DND-41 (cell line): Measurements from ENCODE around the gene MESD.
"Not testable (repeated sequence)": the region's sequence is repeated elsewhere in the genome, so short reads cannot be mapped to it uniquely, and the experiment has no call there.

Experiments
- ATAC-seq: fragments of 200-7000 bp; cut with Tn5 transposase; 3 replicates; pipeline ENCODE4 v1.9.1; 2021; ENCODE audit warnings: low read depth; ENCODE audit not compliant: insufficient read depth
- DNase-seq: peaks from one replicate; pipeline ENCODE4 v3.0.0-alpha.2; 2020
- H2AFZ ChIP-seq: 2 replicates; pipeline ENCODE4 v1.6.0; 2012; ENCODE audit warnings: low read depth, low read length
- H3K27ac ChIP-seq: 2 replicates; pipeline ENCODE4 v1.5.1; 2012; ENCODE audit warnings: low read length, inconsistent platforms
- H3K27me3 ChIP-seq: fragments of 200-600 bp; sonication (generic); 2 replicates; pipeline ENCODE4 v1.6.0; 2012; ENCODE audit warnings: low read length, mild to moderate bottlenecking, inconsistent platforms; ENCODE audit not compliant: insufficient read depth, poor library complexity
- H3K36me3 ChIP-seq: 2 replicates; pipeline ENCODE4 v1.5.1; 2012; ENCODE audit warnings: low read length, inconsistent platforms; ENCODE audit not compliant: insufficient read depth
- H3K4me1 ChIP-seq: 2 replicates; pipeline ENCODE4 v1.5.1; 2012; ENCODE audit warnings: mild to moderate bottlenecking, low read length; ENCODE audit not compliant: insufficient read depth
- H3K4me2 ChIP-seq: 2 replicates; pipeline ENCODE4 v1.6.0; 2012; ENCODE audit warnings: mild to moderate bottlenecking, moderate library complexity, low read length, inconsistent platforms; ENCODE audit not compliant: insufficient read depth
- H3K4me3 ChIP-seq, 2 experiments: fragments of 200-600 bp in 1 of 2; shearing (Covaris generic) in 1 of 2; 2 replicates each; pipeline ENCODE4 v1.5.1; 2012 to 2016; ENCODE audit warnings: inconsistent platforms in 2 of 2, low read length in 2 of 2, mild to moderate bottlenecking in 2 of 2, low read depth in 1 of 2, moderate library complexity in 1 of 2
- H3K79me2 ChIP-seq: 2 replicates; pipeline ENCODE4 v1.6.0; 2012; ENCODE audit warnings: low read length, inconsistent platforms; ENCODE audit not compliant: insufficient read depth
- H3K9ac ChIP-seq: 2 replicates; pipeline ENCODE4 v1.6.0; 2012; ENCODE audit warnings: low read depth, mild to moderate bottlenecking, inconsistent platforms, low read length, moderate library complexity
- H3K9me3 ChIP-seq: 2 replicates; pipeline ENCODE4 v1.5.1; 2012; ENCODE audit warnings: low read length, moderate library complexity, mild to moderate bottlenecking, inconsistent platforms; ENCODE audit not compliant: insufficient read depth, severe bottlenecking
- H4K20me1 ChIP-seq: 2 replicates; pipeline ENCODE4 v1.6.0; 2012; ENCODE audit warnings: low read length; ENCODE audit not compliant: insufficient read depth
- EZH2 ChIP-seq: IDR thresholded peaks from 3 replicates; pipeline ENCODE4 v1.6.1; 2012; ENCODE audit warnings: borderline replicate concordance, low read depth, mild to moderate bottlenecking, moderate library complexity, low read length, inconsistent platforms; ENCODE audit not compliant: severe bottlenecking
- TF ChIP-seq, protein P1 (sequence below): IDR thresholded peaks from 2 replicates; pipeline ENCODE4 v1.5.1; 2012; ENCODE audit warnings: borderline replicate concordance, low read length, moderate library complexity, mild to moderate bottlenecking; ENCODE audit not compliant: poor library complexity, severe bottlenecking; ENCODE audit errors: extremely low read depth

The MESD gene

DNA sequence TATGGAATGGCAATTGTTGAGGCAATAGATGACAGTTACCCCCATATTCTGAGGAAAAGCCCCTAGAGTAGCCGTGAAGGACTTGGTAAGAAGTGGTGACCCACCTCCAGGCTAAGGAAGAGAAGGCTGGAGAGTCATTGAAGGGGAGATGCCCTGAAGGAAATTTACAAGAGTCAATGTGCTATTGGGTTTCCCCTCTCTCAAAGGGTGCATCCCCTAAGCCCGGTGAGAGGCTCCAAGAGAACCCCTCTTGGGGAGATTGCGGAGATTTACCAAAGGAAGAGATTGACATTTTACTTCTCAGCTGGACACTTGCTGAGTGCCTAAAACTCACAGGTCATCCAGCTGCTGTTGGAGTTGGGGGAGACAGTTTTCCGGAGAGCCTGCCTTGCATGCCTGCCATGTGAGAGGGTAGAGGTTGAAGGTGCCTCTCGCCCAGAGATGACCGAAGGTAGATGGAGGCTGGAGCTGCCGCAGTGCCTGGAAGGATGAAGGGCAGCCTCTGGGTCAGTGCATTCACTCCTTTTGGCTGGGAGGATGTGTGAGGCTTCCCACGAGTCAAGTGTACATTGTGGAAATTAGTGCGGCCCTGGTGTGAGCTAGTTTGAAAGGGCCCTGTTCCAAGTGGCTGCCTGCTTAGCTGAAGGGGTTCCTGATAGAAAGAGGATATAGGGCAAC lies 30.7 kb downstream of the MESD start:
- Histone ChIP-seq H3K36me3 (peaks cover 5% of the 10 kb centered on the region; the same call in 1 of the 2 replicates), H3K4me1 (no peaks in the 10 kb centered on the region), H4K20me1 (no peaks in the 10 kb centered on the region), H3K27ac (no peak overlapping the region), H3K79me2 (no peaks in the 10 kb centered on the region), H3K9ac (no peak overlapping the region), H2AFZ (no peak overlapping the region), H3K27me3 (no peaks in the 10 kb centered on the region), H3K4me2 (no peak overlapping the region), H3K9me3 (no peaks in the 10 kb centered on the region), H3K4me3 (no peak overlapping the region)
- TF ChIP-seq, protein P1, sequence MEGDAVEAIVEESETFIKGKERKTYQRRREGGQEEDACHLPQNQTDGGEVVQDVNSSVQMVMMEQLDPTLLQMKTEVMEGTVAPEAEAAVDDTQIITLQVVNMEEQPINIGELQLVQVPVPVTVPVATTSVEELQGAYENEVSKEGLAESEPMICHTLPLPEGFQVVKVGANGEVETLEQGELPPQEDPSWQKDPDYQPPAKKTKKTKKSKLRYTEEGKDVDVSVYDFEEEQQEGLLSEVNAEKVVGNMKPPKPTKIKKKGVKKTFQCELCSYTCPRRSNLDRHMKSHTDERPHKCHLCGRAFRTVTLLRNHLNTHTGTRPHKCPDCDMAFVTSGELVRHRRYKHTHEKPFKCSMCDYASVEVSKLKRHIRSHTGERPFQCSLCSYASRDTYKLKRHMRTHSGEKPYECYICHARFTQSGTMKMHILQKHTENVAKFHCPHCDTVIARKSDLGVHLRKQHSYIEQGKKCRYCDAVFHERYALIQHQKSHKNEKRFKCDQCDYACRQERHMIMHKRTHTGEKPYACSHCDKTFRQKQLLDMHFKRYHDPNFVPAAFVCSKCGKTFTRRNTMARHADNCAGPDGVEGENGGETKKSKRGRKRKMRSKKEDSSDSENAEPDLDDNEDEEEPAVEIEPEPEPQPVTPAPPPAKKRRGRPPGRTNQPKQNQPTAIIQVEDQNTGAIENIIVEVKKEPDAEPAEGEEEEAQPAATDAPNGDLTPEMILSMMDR = no peak
- TF ChIP-seq EZH2 = no peak
- DNase-seq = no peak
- no peak for ATAC-seq

DNA sequence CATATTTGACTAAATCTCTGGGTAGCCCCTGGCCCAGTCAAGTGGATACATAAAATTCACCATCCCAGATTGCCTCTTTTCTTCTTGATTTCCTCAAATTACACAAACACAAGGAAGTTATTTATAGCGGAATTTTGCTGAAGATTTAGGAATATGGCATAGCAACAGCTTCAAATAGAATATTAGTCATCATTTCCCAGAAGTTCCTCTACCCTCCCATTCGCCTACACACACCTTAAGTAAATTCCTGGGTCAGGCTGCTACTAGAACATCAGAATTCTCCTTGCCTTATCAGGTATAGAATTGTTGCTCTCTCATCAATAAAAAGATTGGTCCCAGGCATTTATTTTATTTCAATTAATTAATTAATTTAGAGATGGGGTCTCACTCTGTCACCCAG lies 31.6 kb downstream of the MESD start:
- Histone ChIP-seq H2AFZ (no peak overlapping the region), H4K20me1 (no peaks in the 10 kb centered on the region), H3K4me3 (no peak overlapping the region), H3K9ac (no peak overlapping the region), H3K9me3 (no peaks in the 10 kb centered on the region), H3K27ac (no peak overlapping the region), H3K36me3 (peaks cover 5% of the 10 kb centered on the region; the same call in 1 of the 2 replicates), H3K4me1 (no peaks in the 10 kb centered on the region), H3K27me3 (no peaks in the 10 kb centered on the region), H3K4me2 (no peak overlapping the region), H3K79me2 (no peaks in the 10 kb centered on the region)
- ATAC-seq (no peak), DNase-seq (no peak)
- TF ChIP-seq, protein P1 = no peak
- no peak for TF ChIP-seq EZH2

GRCh38 chr15:80957556-80957955 lies 32.1 kb downstream of the MESD start:
- Histone ChIP-seq H3K4me3 (no peak overlapping the region), H3K4me1 (no peaks in the 10 kb centered on the region), H3K36me3 (peaks cover 5% of the 10 kb centered on the region; the same call in 1 of the 2 replicates), H3K27me3 (no peaks in the 10 kb centered on the region), H3K79me2 (no peaks in the 10 kb centered on the region), H2AFZ (no peak overlapping the region), H3K9me3 (no peaks in the 10 kb centered on the region), H3K4me2 (no peak overlapping the region), H4K20me1 (no peaks in the 10 kb centered on the region), H3K27ac (no peak overlapping the region), H3K9ac (no peak overlapping the region)
- DNase-seq (no peak), ATAC-seq (no peak)
- TF ChIP-seq EZH2 = no peak
- TF ChIP-seq, protein P1 = no peak

DNA sequence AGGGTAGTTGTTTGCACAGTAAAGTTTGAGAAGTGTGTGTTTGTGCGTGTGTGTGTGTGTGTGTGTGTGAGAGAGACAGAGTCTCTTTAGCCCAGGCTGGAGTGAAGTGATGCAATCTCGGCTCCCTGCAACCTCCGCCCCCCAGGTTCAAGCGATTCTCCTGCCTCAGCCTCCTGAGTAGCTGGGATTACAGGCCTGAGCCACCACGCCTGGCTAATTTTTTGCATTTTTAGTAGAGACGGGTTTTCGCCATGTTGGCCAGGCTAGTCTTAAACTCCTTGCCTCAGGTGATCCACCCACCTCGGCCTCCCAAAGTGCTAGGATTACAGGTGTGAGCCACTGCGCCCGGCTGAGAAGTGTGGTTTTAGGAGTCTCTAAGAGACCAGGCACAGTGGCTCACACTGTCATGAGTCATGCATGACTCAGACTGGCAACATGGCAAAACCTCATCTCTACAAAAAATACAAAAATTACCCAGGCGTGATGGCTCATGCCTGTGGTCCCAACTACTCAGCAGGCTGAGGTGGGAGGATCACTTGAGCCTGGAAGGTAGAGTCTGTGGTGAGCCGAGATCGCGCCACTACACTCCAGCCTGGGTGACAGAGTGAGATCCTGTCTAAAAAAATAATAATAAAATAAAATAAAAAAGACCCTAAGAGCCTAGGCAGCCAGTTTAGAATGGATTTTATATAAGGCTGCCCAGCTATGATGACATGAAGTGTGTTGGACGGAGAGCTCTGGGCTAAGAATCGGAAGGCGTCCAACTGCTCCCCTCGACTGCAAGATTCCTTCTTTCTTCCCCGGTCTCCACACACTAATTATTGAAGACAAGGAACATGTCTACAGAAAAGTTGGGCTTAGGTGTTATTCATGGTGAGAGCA lies 33.8 kb downstream of the MESD start:
- DNase-seq (peak; percentile 18), ATAC-seq (peak; percentile 67)
- H3K4me3 ChIP-seq, H3K27me3 ChIP-seq, H3K9ac ChIP-seq, H4K20me1 ChIP-seq, H2AFZ ChIP-seq, H3K9me3 ChIP-seq, H3K4me2 ChIP-seq, H3K79me2 ChIP-seq, H3K4me1 ChIP-seq, H3K27ac ChIP-seq: not testable (repeated sequence)
- H3K36me3 ChIP-seq = peaks cover 14% of the 10 kb centered on the region; the same call in 1 of the 2 replicates
